Smooth muscle cell (in vitro differentiated cells): ENCODE data around the gene CBFA2T3. TPM values are rescaled to one million over a fixed set of nuclear protein-coding genes. Genes with fewer than 3 reads are reported as not detected.

Experiments used
- DNase-seq: peaks from one replicate; lab custom pipeline; 2025; ENCODE audit not compliant: unreplicated experiment; lab: John Stamatoyannopoulos, UW
- H2AFZ ChIP-seq: fragments of 200-600 bp; sonication (generic); 2 replicates; pipeline ENCODE4 v1.6.0; 2016; ENCODE audit warnings: antibody characterized with exemption, low read depth, mild to moderate bottlenecking
- H3F3A ChIP-seq: fragments of 200-600 bp; sonication (generic); 2 replicates; pipeline ENCODE4 v1.6.0; 2017; ENCODE audit warnings: antibody characterized with exemption, low read depth
- H3K27ac ChIP-seq: fragments of 200-600 bp; sonication (generic); 2 replicates; pipeline ENCODE4 v1.5.1; 2016; ENCODE audit warnings: low read depth, mild to moderate bottlenecking
- H3K27me3 ChIP-seq: fragments of 200-600 bp; sonication (generic); 2 replicates; pipeline ENCODE4 v1.6.1; 2016; ENCODE audit warnings: low read depth, mild to moderate bottlenecking
- H3K36me3 ChIP-seq: fragments of 200-600 bp; sonication (generic); 2 replicates; pipeline ENCODE4 v1.5.1; 2016; ENCODE audit warnings: low read depth
- H3K4me1 ChIP-seq: fragments of 200-600 bp; sonication (generic); 2 replicates; pipeline ENCODE4 v1.5.1; 2016; ENCODE audit warnings: low read depth
- H3K4me2 ChIP-seq: fragments of 200-600 bp; sonication (generic); 2 replicates; pipeline ENCODE4 v1.6.0; 2016; ENCODE audit warnings: mild to moderate bottlenecking
- H3K4me3 ChIP-seq: fragments of 200-600 bp; sonication (generic); 2 replicates; pipeline ENCODE4 v1.5.1; 2016; ENCODE audit warnings: mild to moderate bottlenecking
- H3K79me2 ChIP-seq: fragments of 200-600 bp; sonication (generic); 2 replicates; pipeline ENCODE4 v1.6.0; 2016; ENCODE audit warnings: low read depth, mild to moderate bottlenecking
- H3K9ac ChIP-seq: fragments of 200-600 bp; sonication (generic); 2 replicates; pipeline ENCODE4 v1.6.0; 2016; ENCODE audit warnings: low read depth
- H3K9me3 ChIP-seq: fragments of 200-600 bp; sonication (generic); replicated peaks from 2 replicates; pipeline ENCODE4 v1.5.1; 2016; ENCODE audit warnings: low read depth
- H4K20me1 ChIP-seq: fragments of 200-600 bp; sonication (generic); 2 replicates; pipeline ENCODE4 v1.6.0; 2016; ENCODE audit warnings: low read depth
- CTCF ChIP-seq: fragments of 200-600 bp; sonication (generic); IDR thresholded peaks from 2 replicates; pipeline ENCODE4 v1.5.1; 2017; ENCODE audit warnings: borderline replicate concordance, mild to moderate bottlenecking, antibody characterized with exemption; ENCODE audit not compliant: insufficient read depth, poor library complexity, severe bottlenecking
- WGBS: methylation state at CpG from one replicate; pipeline ENCODE4 v1.1.7; 2016; ENCODE audit warnings: low lambda C conversion rate; 5-methylcytosine and 5-hydroxymethylcytosine counted together
- polyA plus RNA-seq: library from polyadenylated mRNA; unstranded; fragments of >200 nt; fragmentation: Nextera tagmentation; extraction: Ambion mirVana; gene quantifications from 2 replicates; pipeline ENCODE4 v1.2.1, GENCODE V29; 2016
- total RNA-seq: library from RNA; depleted of rRNA; stranded (reverse); fragments of >200 nt; gene quantifications from 2 replicates; pipeline ENCODE4 v1.2.3, GENCODE V29; 2014

CBFA2T3 gene
- total and polyA plus RNA-seq, 2 experiments from 2014 or later: 0.25 TPM; not detected in 1

GRCh38 chr16:88931373-88931900 lies 45.6 kb downstream of the CBFA2T3 start:
- no peaks in the 10 kb centered on the region for H3F3A ChIP-seq
- H4K20me1 ChIP-seq: no peaks in the 10 kb centered on the region
- H3K4me1 ChIP-seq: peaks cover 2% of the 10 kb centered on the region
- no peak for DNase-seq
- WGBS: 88% methylated on average over 18 of the region's 20 CpGs
- H3K79me2 ChIP-seq: no peaks in the 10 kb centered on the region
- TF ChIP-seq CTCF: no peak
- H3K27ac ChIP-seq: no peak overlapping the region
- no peaks in the 10 kb centered on the region for H3K27me3 ChIP-seq
- no peak overlapping the region for H3K4me2 ChIP-seq
- no peak overlapping the region for H3K4me3 ChIP-seq
- no peaks in the 10 kb centered on the region for H3K9me3 ChIP-seq
- H3K9ac ChIP-seq: no peak overlapping the region
- no peak overlapping the region for H2AFZ ChIP-seq
- H3K36me3 ChIP-seq: no peaks in the 10 kb centered on the region

GRCh38 chr16:88930716-88931115 lies 46.3 kb downstream of the CBFA2T3 start:
- no peak overlapping the region for H3K4me2 ChIP-seq
- no peaks in the 10 kb centered on the region for H3K9me3 ChIP-seq
- no peaks in the 10 kb centered on the region for H3K36me3 ChIP-seq
- no peaks in the 10 kb centered on the region for H3F3A ChIP-seq
- TF ChIP-seq CTCF: no peak
- H3K4me3 ChIP-seq: no peak overlapping the region
- WGBS: 95% methylated on average over 3 of the region's 12 CpGs
- H2AFZ ChIP-seq: no peak overlapping the region
- no peaks in the 10 kb centered on the region for H3K27me3 ChIP-seq
- H3K9ac ChIP-seq: no peak overlapping the region
- H3K4me1 ChIP-seq: peaks cover 9% of the 10 kb centered on the region
- H3K27ac ChIP-seq: no peak overlapping the region
- no peaks in the 10 kb centered on the region for H3K79me2 ChIP-seq
- no peaks in the 10 kb centered on the region for H4K20me1 ChIP-seq
- no peak for DNase-seq

- Histone ChIP-seq H3K4me2 (no peak overlapping the region), H4K20me1 (no peaks in the 10 kb centered on the region), H3K4me3 (no peak overlapping the region), H3K27ac (no peak overlapping the region), H2AFZ (no peak overlapping the region), H3K36me3 (no peaks in the 10 kb centered on the region), H3K79me2 (no peaks in the 10 kb centered on the region), H3K9me3 (no peaks in the 10 kb centered on the region), H3K9ac (no peak overlapping the region), H3K27me3 (no peaks in the 10 kb centered on the region), H3K4me1 (peaks cover 15% of the 10 kb centered on the region), H3F3A (no peaks in the 10 kb centered on the region)
- no peak for TF ChIP-seq CTCF
- WGBS: 91% methylated on average over 14 of the region's 14 CpGs
- DNase-seq: no peak
Observed at GRCh38 chr16:88929091-88929445, 47.9 kb downstream of the CBFA2T3 start.

- no peaks in the 10 kb centered on the region for H3K27me3 ChIP-seq
- no peaks in the 10 kb centered on the region for H3F3A ChIP-seq
- H3K4me1 ChIP-seq: peaks cover 15% of the 10 kb centered on the region
- H3K27ac ChIP-seq: no peak overlapping the region
- 88% methylated on average over 31 of the region's 31 CpGs for WGBS
- no peak for TF ChIP-seq CTCF
- no peaks in the 10 kb centered on the region for H3K9me3 ChIP-seq
- no peak overlapping the region for H3K4me2 ChIP-seq
- H3K36me3 ChIP-seq: no peaks in the 10 kb centered on the region
- no peak overlapping the region for H2AFZ ChIP-seq
- no peak for DNase-seq
- H3K9ac ChIP-seq: no peak overlapping the region
- H4K20me1 ChIP-seq: no peaks in the 10 kb centered on the region
- H3K4me3 ChIP-seq: no peak overlapping the region
- no peaks in the 10 kb centered on the region for H3K79me2 ChIP-seq
Observed at GRCh38 chr16:88928405-88929090, 48.5 kb downstream of the CBFA2T3 start.
